GM12864 (cell line): ENCODE measurements around the gene HOMER2.

Experiments used
- DNase-seq: peaks from one replicate; pipeline ENCODE4 v3.0.0-alpha.2; 2011; ENCODE audit warnings: low read depth
- H3K4me3 ChIP-seq: 2 replicates; pipeline ENCODE4 v1.5.1; 2011; ENCODE audit warnings: mild to moderate bottlenecking, low read depth, low read length, control low read depth
- TF ChIP-seq, protein P1 (sequence below): IDR thresholded peaks from 2 replicates; pipeline ENCODE4 v1.5.1; 2011; ENCODE audit warnings: low read depth, mild to moderate bottlenecking, moderate library complexity, low read length, control low read depth, inconsistent platforms; ENCODE audit errors: missing control alignments

Gene HOMER2

DNA sequence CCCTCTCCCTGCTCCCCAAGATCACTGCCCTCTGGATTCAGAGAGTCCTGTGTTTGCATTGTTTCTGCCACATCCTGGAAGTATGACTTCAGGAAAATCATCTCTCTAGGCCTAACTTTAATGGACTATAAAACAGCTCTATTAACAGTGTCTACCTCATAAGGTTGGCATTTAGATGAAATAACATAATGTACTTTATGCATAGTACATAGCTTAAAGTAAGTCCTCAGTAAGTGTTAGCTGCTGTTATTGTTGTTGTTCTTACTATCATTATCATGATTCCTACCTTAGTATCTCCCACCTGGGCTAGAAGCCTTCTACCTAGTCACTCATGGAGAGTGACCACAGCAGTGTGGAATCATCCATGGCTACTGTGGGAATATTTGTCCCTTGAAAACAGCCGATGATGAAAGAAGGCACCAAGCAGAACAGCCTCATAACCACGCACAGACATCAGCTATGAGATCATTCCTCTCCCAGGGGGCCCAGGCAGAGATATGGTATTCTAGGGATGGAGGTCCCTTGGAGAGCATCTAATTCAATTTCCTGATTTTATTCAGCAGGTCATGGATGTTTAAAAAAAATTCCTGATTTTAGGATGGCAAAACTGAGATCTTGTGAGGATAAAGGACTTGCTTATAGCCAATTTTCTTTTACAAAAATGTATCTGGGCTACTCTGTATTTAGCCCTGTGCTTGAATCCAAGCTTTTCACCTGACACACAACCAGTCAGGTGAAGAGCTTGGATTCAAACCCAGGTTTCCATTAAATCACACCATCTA is 148.5 kb downstream of the HOMER2 start:
- no peak for DNase-seq
- no peak overlapping the region for H3K4me3 ChIP-seq
- TF ChIP-seq, protein P1, sequence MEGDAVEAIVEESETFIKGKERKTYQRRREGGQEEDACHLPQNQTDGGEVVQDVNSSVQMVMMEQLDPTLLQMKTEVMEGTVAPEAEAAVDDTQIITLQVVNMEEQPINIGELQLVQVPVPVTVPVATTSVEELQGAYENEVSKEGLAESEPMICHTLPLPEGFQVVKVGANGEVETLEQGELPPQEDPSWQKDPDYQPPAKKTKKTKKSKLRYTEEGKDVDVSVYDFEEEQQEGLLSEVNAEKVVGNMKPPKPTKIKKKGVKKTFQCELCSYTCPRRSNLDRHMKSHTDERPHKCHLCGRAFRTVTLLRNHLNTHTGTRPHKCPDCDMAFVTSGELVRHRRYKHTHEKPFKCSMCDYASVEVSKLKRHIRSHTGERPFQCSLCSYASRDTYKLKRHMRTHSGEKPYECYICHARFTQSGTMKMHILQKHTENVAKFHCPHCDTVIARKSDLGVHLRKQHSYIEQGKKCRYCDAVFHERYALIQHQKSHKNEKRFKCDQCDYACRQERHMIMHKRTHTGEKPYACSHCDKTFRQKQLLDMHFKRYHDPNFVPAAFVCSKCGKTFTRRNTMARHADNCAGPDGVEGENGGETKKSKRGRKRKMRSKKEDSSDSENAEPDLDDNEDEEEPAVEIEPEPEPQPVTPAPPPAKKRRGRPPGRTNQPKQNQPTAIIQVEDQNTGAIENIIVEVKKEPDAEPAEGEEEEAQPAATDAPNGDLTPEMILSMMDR, result no peak

DNA sequence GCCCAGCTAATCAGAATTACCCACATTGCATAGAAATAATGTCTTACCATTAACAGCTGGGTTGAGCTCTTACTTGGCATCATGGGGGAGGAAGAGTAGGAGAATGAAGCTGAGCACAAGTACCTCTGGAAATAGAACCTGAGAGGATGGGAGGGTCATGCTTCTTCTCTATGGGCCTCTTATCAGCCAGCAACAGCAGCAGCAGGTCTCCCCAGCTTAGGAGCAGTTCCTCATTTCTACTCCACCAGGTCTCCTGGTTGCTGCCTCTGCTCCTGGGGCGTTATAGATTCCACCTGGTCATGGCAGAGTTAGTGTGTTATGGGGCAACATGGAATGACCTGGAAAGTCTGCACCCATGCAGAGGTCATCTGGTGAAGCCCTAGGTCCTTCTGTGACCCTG is 150.0 kb downstream of the HOMER2 start:
- DNase-seq, result no peak
- TF ChIP-seq, protein P1, result no peak
- H3K4me3 ChIP-seq, result no peak overlapping the region

DNA sequence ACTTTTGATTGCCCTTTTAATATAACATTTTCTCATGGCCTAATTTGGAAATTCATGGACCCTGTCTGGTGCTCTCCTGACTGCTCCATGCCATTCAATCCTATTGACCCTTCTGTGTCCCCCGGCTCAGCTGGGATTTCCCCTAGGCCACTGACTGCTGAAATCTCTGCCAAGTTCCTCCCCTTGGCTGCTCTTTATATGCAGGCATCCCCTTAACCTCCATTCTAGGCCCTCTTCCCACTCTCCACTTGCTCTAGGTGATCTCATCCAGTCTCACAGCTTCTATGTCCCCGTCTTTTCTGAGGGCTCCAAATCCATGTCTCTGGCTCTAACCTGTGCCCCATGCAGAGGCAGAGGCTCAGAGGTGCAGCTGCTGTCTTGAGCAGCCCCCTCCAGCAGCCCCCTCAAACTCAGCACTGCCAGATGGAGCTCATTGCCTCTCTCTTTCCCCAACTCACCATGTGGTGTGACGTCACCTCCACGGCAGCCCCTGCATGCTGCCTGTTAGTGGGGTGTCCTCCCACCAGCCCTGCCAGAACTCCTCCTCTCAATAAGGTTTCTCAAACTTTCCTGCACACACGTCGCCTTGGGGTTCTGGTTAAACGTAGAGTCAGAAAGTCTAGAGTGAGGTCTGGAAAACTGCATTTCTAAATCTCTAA is 153.2 kb downstream of the HOMER2 start:
- TF ChIP-seq, protein P1, result no peak
- no peak for DNase-seq
- H3K4me3 ChIP-seq, result no peak overlapping the region
